Panc1 (cell line): ENCODE measurements around the gene HAGHL. TPM values are rescaled to one million over a fixed set of nuclear protein-coding genes. Genes with fewer than 3 reads are reported as not detected.

Source experiments
- ATAC-seq: fragments of 200-7000 bp; cut with Tn5 transposase; 2 replicates; pipeline ENCODE4 v1.9.1; 2020; ENCODE audit warnings: mild to moderate bottlenecking, moderate library complexity
- BruUV-seq: library from RNA; stranded (reverse); fragments of 400-500 nt; replicated peaks from 2 replicates; lab custom pipeline; 2021; lab: Mats Ljungman, UMichigan
- CTCF ChIA-PET: fragments of 300-600 bp; sonication (Branson Sonifier 250); formaldehyde crosslinking; loops from one replicate; lab custom pipeline; 2022; ENCODE audit warnings: antibody characterized with exemption; lab: Charles Lee
- POLR2A ChIA-PET: fragments of 300-600 bp; sonication (Branson Sonifier 250); formaldehyde crosslinking; loops from one replicate; lab custom pipeline; 2022; ENCODE audit warnings: antibody characterized with exemption; lab: Charles Lee
- DNase-seq: peaks from one replicate; pipeline ENCODE4 v3.0.0-alpha.2; 2010; ENCODE audit warnings: low read depth, low spot score
- H3K27ac ChIP-seq: 2 replicates; pipeline ENCODE4 v1.5.1; 2011; ENCODE audit warnings: mild to moderate bottlenecking, low read length, inconsistent platforms
- H3K27me3 ChIP-seq: fragments of 200-500 bp; sonication (Bioruptor generic); 2 replicates; pipeline ENCODE4 v1.6.0; 2014; ENCODE audit warnings: low read length, inconsistent platforms; ENCODE audit not compliant: control insufficient read depth, insufficient read depth
- H3K36me3 ChIP-seq: fragments of 200-500 bp; sonication (Bioruptor generic); 2 replicates; pipeline ENCODE4 v1.5.1; 2014; ENCODE audit warnings: inconsistent platforms, mild to moderate bottlenecking, low read length, moderate library complexity; ENCODE audit not compliant: control insufficient read depth, insufficient read depth
- H3K4me1 ChIP-seq: 2 replicates; pipeline ENCODE4 v1.5.1; 2011; ENCODE audit warnings: inconsistent platforms, mild to moderate bottlenecking, low read length, moderate library complexity; ENCODE audit not compliant: control insufficient read depth, insufficient read depth
- H3K4me3 ChIP-seq, 2 experiments: 2 replicates each; pipeline ENCODE4 v1.5.1; 2011 to 2012; ENCODE audit warnings: low read depth in 2 of 2, low read length in 2 of 2, mild to moderate bottlenecking in 2 of 2, inconsistent platforms in 1 of 2, moderate library complexity in 1 of 2
- H3K9me3 ChIP-seq: fragments of 200-500 bp; sonication (Bioruptor generic); 2 replicates; pipeline ENCODE4 v1.5.1; 2014; ENCODE audit warnings: low read depth, mild to moderate bottlenecking, inconsistent platforms, low read length, moderate library complexity; ENCODE audit not compliant: control insufficient read depth, insufficient read depth
- POLR2AphosphoS5 ChIP-seq: IDR thresholded peaks from 2 replicates; pipeline ENCODE4 v1.6.1; 2012; ENCODE audit warnings: mild to moderate bottlenecking, low read depth, low read length, moderate library complexity
- SIN3A ChIP-seq: IDR thresholded peaks from 2 replicates; pipeline ENCODE4 v1.6.1; 2012; ENCODE audit warnings: low read depth, mild to moderate bottlenecking, low read length, moderate library complexity, borderline replicate concordance; ENCODE audit not compliant: insufficient read depth
- TCF7L2 ChIP-seq: IDR thresholded peaks from 2 replicates; pipeline ENCODE4 v1.6.1; 2011; ENCODE audit warnings: mild to moderate bottlenecking, low read depth, low read length, inconsistent platforms
- in situ Hi-C: cut with HindIII; loops from 2 replicates; pipeline ENCODE4 v1.10.0; 2016; ENCODE audit warnings: low sequenced_read_pairs, low pct_unique_long_range_greater_than_20kb
- intact Hi-C: fragments of 100-400 bp; cut with micrococcal nuclease; formaldehyde crosslinking; loops from one replicate; pipeline ENCODE4 v1.10.0; 2022; ENCODE audit not compliant: unreplicated experiment
- total RNA-seq: library from RNA; stranded (reverse); gene quantifications from one replicate; pipeline ENCODE4 v1.2.1, GENCODE V29; 2021; ENCODE audit not compliant: unreplicated experiment
- TF ChIP-seq, protein P1 (sequence below): fragments of 450-650 bp; IDR thresholded peaks from 2 replicates; pipeline ENCODE4 v1.5.1; 2017; ENCODE audit warnings: mild to moderate bottlenecking
- TF ChIP-seq, protein P2 (sequence below), 2 experiments: IDR thresholded peaks; 2 replicates each; pipeline ENCODE4 v1.6.1; 2011 to 2012; ENCODE audit warnings: low read depth in 2 of 2, control low read depth in 1 of 2, low read length in 1 of 2, mild to moderate bottlenecking in 1 of 2, moderate library complexity in 1 of 2; ENCODE audit not compliant: insufficient read depth in 1 of 2

Gene HAGHL
- total RNA-seq, 1 experiment from 2014 or later: 41.1 TPM

DNA sequence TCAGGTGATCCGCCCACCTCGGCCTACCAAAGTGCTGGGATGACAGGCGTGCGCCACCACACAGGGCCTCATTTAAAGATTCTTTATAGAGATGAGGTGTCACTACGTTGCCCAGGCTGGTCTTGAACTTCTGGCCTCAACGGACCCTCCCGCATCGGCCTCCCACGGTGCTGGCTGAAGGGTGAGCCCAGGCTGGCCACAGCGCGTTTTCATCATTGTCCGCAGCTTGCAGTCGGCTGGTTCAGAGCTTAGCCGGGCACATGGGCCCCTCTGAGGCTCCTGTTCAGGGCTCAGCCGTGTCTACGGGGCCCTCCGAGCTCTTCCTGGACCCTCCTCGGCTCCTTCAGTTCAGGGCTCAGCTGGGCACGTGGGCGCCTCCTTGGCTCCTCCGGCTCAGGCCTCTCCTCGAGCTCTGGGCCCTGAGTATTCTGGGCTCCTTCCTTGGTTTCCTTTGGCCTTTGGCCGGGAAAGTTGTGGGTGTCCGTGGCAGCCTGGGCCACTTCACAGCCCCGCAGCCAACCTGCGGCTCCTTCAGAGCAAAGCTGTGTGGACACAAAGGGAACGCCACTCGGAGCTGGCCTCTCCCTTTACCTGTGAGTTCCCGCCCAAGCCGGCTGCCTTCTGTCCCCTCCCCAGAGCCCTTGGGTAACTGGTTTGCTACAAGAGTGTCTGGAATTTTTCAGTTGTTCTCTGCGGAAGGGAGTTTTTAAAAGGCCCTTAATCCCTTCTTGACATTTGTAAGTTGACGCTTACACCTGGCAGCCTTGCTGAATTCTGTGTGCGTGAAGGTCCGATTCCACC is 32.4 kb downstream of the HAGHL start:
- Histone ChIP-seq H3K36me3 (no peaks in the 10 kb centered on the region), H3K27ac (no peak overlapping the region), H3K9me3 (no peaks in the 10 kb centered on the region), H3K4me1 (peaks cover 18% of the 10 kb centered on the region), H3K4me3 (no peak overlapping the region), H3K27me3 (no peaks in the 10 kb centered on the region)
- intact Hi-C loops: no loop called here
- no TSS peak for BruUV-seq
- POLR2A ChIA-PET: interaction anchor here (0.7 to 1.1 kb wide), 2 partner anchors 33 to 44 kb away, joined by 5 to 6 read pairs; partner anchors contain the start of gene HAGHL
- ATAC-seq (no peak), DNase-seq (no peak)
- in situ Hi-C loops: no loop called here
- CTCF ChIA-PET: no interaction called here
- TF ChIP-seq SIN3A (no peak), POLR2AphosphoS5 (no peak), TCF7L2 (no peak)
- TF ChIP-seq, protein P1, sequence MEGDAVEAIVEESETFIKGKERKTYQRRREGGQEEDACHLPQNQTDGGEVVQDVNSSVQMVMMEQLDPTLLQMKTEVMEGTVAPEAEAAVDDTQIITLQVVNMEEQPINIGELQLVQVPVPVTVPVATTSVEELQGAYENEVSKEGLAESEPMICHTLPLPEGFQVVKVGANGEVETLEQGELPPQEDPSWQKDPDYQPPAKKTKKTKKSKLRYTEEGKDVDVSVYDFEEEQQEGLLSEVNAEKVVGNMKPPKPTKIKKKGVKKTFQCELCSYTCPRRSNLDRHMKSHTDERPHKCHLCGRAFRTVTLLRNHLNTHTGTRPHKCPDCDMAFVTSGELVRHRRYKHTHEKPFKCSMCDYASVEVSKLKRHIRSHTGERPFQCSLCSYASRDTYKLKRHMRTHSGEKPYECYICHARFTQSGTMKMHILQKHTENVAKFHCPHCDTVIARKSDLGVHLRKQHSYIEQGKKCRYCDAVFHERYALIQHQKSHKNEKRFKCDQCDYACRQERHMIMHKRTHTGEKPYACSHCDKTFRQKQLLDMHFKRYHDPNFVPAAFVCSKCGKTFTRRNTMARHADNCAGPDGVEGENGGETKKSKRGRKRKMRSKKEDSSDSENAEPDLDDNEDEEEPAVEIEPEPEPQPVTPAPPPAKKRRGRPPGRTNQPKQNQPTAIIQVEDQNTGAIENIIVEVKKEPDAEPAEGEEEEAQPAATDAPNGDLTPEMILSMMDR: no peak
- TF ChIP-seq, protein P2, sequence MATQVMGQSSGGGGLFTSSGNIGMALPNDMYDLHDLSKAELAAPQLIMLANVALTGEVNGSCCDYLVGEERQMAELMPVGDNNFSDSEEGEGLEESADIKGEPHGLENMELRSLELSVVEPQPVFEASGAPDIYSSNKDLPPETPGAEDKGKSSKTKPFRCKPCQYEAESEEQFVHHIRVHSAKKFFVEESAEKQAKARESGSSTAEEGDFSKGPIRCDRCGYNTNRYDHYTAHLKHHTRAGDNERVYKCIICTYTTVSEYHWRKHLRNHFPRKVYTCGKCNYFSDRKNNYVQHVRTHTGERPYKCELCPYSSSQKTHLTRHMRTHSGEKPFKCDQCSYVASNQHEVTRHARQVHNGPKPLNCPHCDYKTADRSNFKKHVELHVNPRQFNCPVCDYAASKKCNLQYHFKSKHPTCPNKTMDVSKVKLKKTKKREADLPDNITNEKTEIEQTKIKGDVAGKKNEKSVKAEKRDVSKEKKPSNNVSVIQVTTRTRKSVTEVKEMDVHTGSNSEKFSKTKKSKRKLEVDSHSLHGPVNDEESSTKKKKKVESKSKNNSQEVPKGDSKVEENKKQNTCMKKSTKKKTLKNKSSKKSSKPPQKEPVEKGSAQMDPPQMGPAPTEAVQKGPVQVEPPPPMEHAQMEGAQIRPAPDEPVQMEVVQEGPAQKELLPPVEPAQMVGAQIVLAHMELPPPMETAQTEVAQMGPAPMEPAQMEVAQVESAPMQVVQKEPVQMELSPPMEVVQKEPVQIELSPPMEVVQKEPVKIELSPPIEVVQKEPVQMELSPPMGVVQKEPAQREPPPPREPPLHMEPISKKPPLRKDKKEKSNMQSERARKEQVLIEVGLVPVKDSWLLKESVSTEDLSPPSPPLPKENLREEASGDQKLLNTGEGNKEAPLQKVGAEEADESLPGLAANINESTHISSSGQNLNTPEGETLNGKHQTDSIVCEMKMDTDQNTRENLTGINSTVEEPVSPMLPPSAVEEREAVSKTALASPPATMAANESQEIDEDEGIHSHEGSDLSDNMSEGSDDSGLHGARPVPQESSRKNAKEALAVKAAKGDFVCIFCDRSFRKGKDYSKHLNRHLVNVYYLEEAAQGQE (IDR thresholded peaks at IDR 0.05; ENCODE audit: insufficient read depth in 1 of 2, low read depth in 2 of 2, low read length in 1 of 2): no peak

DNA sequence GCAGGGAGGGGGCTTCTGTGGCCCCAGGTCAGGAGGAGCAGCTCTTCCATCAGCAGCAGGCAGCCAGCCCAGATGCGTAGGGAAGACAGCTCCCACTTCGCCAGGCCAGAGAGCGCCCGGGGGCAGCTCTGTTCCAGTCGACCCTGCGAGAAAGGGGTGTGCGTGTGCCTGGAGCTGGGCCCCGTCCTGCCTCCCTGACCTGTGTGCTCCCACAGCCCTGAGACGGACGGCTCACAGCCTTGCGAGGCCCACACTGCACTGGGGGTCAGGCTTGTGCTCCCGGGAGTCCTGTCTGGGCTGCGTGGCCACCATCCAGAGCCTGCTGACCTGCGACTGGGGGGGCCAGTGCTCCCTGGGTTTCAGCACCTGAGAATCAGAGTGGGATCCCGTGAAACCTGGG is 33.2 kb downstream of the HAGHL start:
- ChIA-PET CTCF (no interaction called here), POLR2A (interaction anchor here (1.1 kb wide), 1 partner anchor 43 kb away, joined by 5 read pairs; no protein-coding TSS in a partner anchor)
- ATAC-seq (0 out of 2 replicates have a peak, but pooled peaks have one; percentile 5), DNase-seq (no peak)
- no peaks in the 10 kb centered on the region for H3K9me3 ChIP-seq
- H3K27ac ChIP-seq: no peak overlapping the region
- BruUV-seq: no TSS peak
- TF ChIP-seq, protein P1: no peak
- TF ChIP-seq POLR2AphosphoS5: no peak
- TF ChIP-seq, protein P2 (IDR thresholded peaks at IDR 0.05; ENCODE audit: insufficient read depth in 1 of 2, low read depth in 2 of 2, low read length in 1 of 2): no peak
- no peak for TF ChIP-seq TCF7L2
- no peak for TF ChIP-seq SIN3A
- no peaks in the 10 kb centered on the region for H3K27me3 ChIP-seq
- in situ Hi-C loops: no loop called here
- H3K36me3 ChIP-seq: no peaks in the 10 kb centered on the region
- intact Hi-C loops: no loop called here
- H3K4me1 ChIP-seq: peaks cover 18% of the 10 kb centered on the region
- no peak overlapping the region for H3K4me3 ChIP-seq
